Prostate gland (tissue), 2 donors: ENCODE results near the gene LATS2. TPM values are rescaled to one million over a fixed set of nuclear protein-coding genes. Genes with fewer than 3 reads are reported as not detected.
"Not testable (repeated sequence)": the region's sequence is repeated elsewhere in the genome, so short reads cannot be mapped to it uniquely, and the experiment has no call there.

Experiments
- DNase-seq: peaks from one replicate; pipeline ENCODE4 v3.0.0-alpha.2; 2019; ENCODE audit warnings: low spot score
- H3K27ac ChIP-seq, 2 donors: fragments of 200-600 bp; sonication (generic); 2 replicates each; pipeline ENCODE4 v1.5.1; 2017 to 2019
- H3K27me3 ChIP-seq: fragments of 200-600 bp; sonication (generic); replicated peaks from 2 replicates; pipeline ENCODE4 v1.5.1; 2019; ENCODE audit not compliant: insufficient read depth
- H3K36me3 ChIP-seq, 2 donors: fragments of 200-600 bp; sonication (generic); 1 replicate in 1 of 2; 2 replicates in 1 of 2; pipeline versions ENCODE4 v1.5.1 to v1.8.1; 2017 to 2019
- H3K4me1 ChIP-seq: fragments of 200-600 bp; sonication (generic); replicated peaks from 2 replicates; pipeline ENCODE4 v1.5.1; 2019
- H3K4me3 ChIP-seq, 2 donors: fragments of 200-600 bp; sonication (generic); 2 replicates each; pipeline ENCODE4 v1.5.1; 2017 to 2019
- H3K9me3 ChIP-seq: fragments of 200-600 bp; sonication (generic); 2 replicates; pipeline ENCODE4 v1.5.1; 2017
- POLR2A ChIP-seq: fragments of 450-650 bp; IDR thresholded peaks from one replicate; pipeline ENCODE4 v1.6.1; 2016; ENCODE audit warnings: antibody characterized with exemption, mild to moderate bottlenecking
- POLR2AphosphoS5 ChIP-seq: sonication (generic); formaldehyde crosslinking; IDR thresholded peaks from one replicate; pipeline ENCODE4 v1.6.1; 2017; ENCODE audit warnings: antibody characterized with exemption
- WGBS: methylation state at CpG from one replicate; pipeline ENCODE4 v1.1.5; 2018; 5-methylcytosine and 5-hydroxymethylcytosine counted together
- intact Hi-C: fragments of 100-400 bp; cut with DNase I; formaldehyde crosslinking; loops from one replicate; pipeline ENCODE4 v1.14.2; 2022
- total RNA-seq, 2 donors: library from RNA; depleted of rRNA; stranded (reverse); fragments of >200 nt; gene quantifications; one replicate each; pipeline ENCODE4 v1.1.0, GENCODE V29; 2016
- TF ChIP-seq, protein P1 (sequence below), 4 experiments: fragments of 200-600 bp in 2 of 4; fragments of 450-650 bp in 2 of 4; sonication (generic) in 2 of 4; IDR thresholded peaks; 1 replicate in 3 of 4; 2 replicates in 1 of 4; pipeline ENCODE4 v1.5.1; 2016 to 2019; ENCODE audit warnings: antibody characterized with exemption in 4 of 4, mild to moderate bottlenecking in 2 of 4, moderate library complexity in 2 of 4

LATS2 gene
- total RNA-seq, 2 donors from 2014 or later = 22.0 to 27.4 TPM

DNA sequence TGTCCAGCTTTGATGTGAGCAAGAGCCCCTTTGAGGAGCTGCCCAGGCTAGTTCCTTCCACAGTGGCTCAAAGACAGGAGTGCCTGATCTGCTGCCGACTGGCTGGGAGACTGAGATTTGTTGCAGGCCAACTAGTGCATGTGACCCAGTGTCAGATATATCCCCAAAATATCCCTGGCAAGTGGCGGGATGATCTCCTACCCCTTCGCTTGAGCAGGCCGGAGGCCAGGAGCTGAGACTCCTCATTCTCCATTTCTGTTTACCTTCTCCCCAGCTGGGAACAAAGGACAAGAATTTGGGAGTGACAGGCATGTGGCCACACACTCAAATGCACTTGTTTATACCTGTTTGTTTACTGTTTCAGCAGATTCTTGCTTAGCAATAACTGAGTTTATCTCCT lies 121.7 kb downstream of the LATS2 start:
- Histone ChIP-seq H3K36me3 (no peaks in the 10 kb centered on the region), H3K27ac (no peak overlapping the region), H3K4me3 (no peak overlapping the region), H3K27me3 (no peaks in the 10 kb centered on the region), H3K9me3 (no peaks in the 10 kb centered on the region), H3K4me1 (no peaks in the 10 kb centered on the region)
- WGBS = 30% methylated on average over 4 of the region's 4 CpGs
- intact Hi-C loops = loop anchor here (5.0 kb wide), 2 partner anchors 123 to 543 kb away; partner anchors contain the start of gene LATS2
- TF ChIP-seq POLR2AphosphoS5 (no peak), POLR2A (no peak)
- TF ChIP-seq, protein P1, sequence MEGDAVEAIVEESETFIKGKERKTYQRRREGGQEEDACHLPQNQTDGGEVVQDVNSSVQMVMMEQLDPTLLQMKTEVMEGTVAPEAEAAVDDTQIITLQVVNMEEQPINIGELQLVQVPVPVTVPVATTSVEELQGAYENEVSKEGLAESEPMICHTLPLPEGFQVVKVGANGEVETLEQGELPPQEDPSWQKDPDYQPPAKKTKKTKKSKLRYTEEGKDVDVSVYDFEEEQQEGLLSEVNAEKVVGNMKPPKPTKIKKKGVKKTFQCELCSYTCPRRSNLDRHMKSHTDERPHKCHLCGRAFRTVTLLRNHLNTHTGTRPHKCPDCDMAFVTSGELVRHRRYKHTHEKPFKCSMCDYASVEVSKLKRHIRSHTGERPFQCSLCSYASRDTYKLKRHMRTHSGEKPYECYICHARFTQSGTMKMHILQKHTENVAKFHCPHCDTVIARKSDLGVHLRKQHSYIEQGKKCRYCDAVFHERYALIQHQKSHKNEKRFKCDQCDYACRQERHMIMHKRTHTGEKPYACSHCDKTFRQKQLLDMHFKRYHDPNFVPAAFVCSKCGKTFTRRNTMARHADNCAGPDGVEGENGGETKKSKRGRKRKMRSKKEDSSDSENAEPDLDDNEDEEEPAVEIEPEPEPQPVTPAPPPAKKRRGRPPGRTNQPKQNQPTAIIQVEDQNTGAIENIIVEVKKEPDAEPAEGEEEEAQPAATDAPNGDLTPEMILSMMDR (IDR thresholded peaks at IDR 0.05) = no peak
- DNase-seq = no peak

DNA sequence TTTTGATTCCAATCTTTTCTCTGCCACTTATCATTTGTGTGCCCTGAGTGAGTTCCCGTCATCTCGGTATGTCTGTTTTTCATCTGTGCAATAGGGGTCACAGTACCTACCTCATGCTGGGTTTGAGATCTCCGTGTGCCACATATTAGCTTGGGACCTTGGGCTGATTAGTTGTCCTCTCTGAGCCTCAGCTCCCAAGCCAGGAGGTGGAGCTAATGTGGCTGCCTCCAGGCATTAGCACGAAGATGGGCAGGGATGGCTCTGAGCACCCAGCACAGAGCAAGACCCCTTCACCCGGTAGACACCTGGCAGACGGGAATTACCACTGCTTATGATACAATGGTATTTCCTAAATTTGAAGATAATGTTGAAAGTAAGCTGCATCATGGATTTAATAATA lies 123.1 kb downstream of the LATS2 start:
- Histone ChIP-seq H3K4me1 (no peaks in the 10 kb centered on the region), H3K36me3 (no peaks in the 10 kb centered on the region), H3K27me3 (no peaks in the 10 kb centered on the region), H3K4me3 (no peak overlapping the region), H3K27ac (no peak overlapping the region), H3K9me3 (no peaks in the 10 kb centered on the region)
- intact Hi-C loops = loop anchor here (5.0 kb wide), 1 partner anchor 544 kb away; no protein-coding TSS in a partner anchor
- WGBS = 83% methylated on average over 6 of the region's 6 CpGs
- DNase-seq = no peak
- TF ChIP-seq POLR2AphosphoS5 (no peak), POLR2A (no peak)
- TF ChIP-seq, protein P1 (IDR thresholded peaks at IDR 0.05) = no peak

DNA sequence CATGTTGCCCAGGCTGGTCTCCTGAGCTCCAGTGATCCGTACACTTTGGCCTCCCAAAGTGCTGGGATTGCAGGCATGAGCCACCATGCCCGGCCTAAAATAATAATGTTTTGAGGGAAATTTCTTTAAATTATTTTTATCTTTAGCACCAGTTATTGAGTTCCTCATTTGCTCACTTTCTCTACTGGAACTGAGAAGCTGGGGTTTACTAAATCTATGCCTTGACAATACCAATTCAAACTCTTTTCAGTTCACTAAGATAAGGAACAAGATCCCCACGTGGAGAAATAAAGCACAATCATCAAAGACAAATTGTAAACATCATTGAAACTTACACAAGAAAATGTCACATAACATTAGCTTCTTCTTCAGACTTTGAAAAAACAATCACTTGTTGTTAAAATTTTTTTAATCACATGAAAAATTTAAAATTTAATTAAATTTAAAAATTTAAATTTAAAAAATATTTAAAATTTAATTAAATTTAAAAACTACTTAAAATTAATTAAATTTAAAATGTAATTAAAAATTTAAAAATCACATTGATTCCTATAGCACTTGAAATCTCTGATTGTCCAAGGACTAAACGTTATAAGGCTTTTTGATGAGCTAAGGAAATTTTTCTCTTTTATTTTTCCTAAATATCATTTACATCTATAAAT lies 133.7 kb downstream of the LATS2 start:
- Histone ChIP-seq H3K4me3 (no peak overlapping the region), H3K27ac (no peak overlapping the region), H3K27me3 (no peaks in the 10 kb centered on the region), H3K9me3 (no peaks in the 10 kb centered on the region), H3K36me3 (no peaks in the 10 kb centered on the region), H3K4me1 (no peaks in the 10 kb centered on the region)
- 62% methylated on average over 4 of the region's 4 CpGs for WGBS
- intact Hi-C loops = loop anchor here (5.0 kb wide), 1 partner anchor 215 kb away; no protein-coding TSS in a partner anchor
- TF ChIP-seq POLR2A (no peak), POLR2AphosphoS5 (no peak)
- TF ChIP-seq, protein P1 (IDR thresholded peaks at IDR 0.05) = no peak
- no peak for DNase-seq

DNA sequence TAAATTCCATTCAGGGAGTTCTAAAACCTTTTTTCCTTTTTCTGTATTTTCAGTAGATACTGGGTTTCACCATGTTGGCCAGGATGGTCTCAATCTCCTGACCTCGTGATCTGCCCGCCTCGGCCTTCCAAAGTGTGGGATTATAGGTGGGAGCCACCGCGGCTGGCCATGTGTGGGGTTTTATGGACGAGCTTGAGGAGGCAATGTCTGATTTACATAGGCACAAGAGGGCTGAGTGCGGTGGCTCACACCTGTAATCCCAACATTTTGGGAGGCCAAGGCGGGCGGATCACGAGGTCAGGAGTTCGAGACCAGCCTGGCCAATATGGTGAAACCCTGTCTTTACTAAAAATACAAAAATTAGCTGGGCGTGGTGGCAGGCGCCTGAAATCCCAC lies 136.0 kb downstream of the LATS2 start:
- H3K4me1 ChIP-seq, H3K4me3 ChIP-seq, H3K9me3 ChIP-seq, H3K27me3 ChIP-seq, H3K27ac ChIP-seq, DNase-seq, H3K36me3 ChIP-seq: not testable (repeated sequence)
- intact Hi-C loops = loop anchor here (2.0 to 5.0 kb wide), 2 partner anchors 213 to 431 kb away; no protein-coding TSS in a partner anchor
- WGBS = 68% methylated on average over 13 of the region's 13 CpGs

DNA sequence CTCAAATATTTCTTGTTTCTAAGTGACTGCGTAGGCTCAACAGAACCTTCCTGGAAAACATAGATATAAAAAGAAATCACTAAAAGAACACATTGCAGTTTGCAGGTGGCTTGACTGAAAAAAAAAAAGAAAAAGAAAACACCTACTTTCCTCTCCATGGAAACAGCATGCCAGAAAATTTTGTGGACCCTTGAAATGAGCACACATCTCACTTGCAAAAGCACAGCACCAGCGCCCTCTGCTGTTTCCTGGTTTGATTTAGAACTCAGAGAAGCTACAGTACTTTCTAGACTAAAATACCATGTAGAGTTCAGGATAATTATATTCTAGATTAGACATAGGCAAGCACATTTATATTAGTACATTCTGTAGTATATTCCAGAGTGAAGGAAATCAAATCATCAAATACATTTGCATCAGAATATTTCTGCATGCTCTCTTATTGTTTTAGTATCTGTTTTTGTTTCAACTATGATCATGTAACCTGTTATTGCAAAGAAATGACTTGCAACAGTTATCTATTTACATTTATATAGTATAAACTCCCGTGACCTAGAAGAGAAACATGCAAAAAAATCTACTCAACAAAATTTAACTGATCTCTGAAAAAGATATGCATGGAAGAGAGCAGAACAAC lies 136.5 kb downstream of the LATS2 start:
- WGBS = 32% methylated on average over 3 of the region's 3 CpGs
- Histone ChIP-seq H3K4me3 (no peak overlapping the region), H3K4me1 (no peaks in the 10 kb centered on the region), H3K27ac (no peak overlapping the region), H3K9me3 (no peaks in the 10 kb centered on the region), H3K36me3 (no peaks in the 10 kb centered on the region), H3K27me3 (no peaks in the 10 kb centered on the region)
- intact Hi-C loops = loop anchor here (2.0 to 5.0 kb wide), 2 partner anchors 213 to 430 kb away; no protein-coding TSS in a partner anchor
- no peak for TF ChIP-seq POLR2A
- no peak for TF ChIP-seq POLR2AphosphoS5
- TF ChIP-seq, protein P1 (IDR thresholded peaks at IDR 0.05) = peak; percentile 22 to 63 (median 57)
- peak; percentile 77 for DNase-seq
